Measurements from ENCODE around the gene ZNF709. TPM values are rescaled to one million over a fixed set of nuclear protein-coding genes. Genes with fewer than 3 reads are reported as not detected.

Gene ZNF709
- total RNA-seq (2022), result 1.6 and 1.7 TPM in 2 replicates
- Bru-seq, nascent RNA, result percentile 36 among the genes with signal in this experiment
- BruChase-seq, experiment 1, labeled RNA remaining after a 6-hour chase, result percentile 33 among the genes with signal in this experiment
- percentile 51 among the genes with signal in this experiment for BruChase-seq, experiment 2, labeled RNA remaining after a 2-hour chase
- long read RNA-seq, result 0 reads

DNA sequence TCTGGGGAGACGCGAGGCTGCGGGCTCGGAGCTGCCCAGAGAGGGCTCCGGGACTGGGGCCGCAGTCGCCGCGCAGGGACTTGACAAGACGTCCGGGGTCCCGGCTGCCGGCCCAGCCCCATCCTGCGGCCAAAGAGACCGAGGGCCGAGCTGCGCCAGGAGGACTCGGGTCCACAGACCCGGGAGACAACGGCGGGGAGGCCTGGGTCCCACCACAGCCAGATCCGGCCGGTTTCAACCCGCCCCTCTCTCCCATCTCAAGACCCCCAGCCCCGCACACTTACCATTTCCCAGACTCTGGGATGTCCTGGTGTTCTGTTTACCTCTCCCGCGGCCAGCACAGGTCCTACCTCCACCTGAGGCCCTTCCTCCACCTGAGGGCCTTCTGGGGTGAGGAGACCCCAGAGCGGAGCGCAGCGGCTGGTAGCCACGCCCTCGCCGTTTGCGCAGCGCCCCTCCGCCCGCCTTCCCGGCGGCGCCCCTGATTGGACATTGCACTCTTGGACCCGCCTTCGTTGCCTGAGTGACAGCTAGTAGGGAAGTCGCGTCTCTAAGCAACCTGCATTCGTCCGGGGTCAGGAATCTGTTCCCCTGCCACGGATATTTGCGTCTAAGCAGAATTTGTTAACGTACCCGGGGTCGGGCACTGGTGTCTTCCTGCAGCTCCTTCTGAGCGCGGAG, at the start of gene ZNF709:
Gene ZNF709, minus strand, starts transcription at position 446 of the 681 bp plus-strand sequence. Its CDS starts 159 bp downstream, at position 287.
- peak; percentile 84 for DNase-seq
- TF ChIP-seq, protein P1, sequence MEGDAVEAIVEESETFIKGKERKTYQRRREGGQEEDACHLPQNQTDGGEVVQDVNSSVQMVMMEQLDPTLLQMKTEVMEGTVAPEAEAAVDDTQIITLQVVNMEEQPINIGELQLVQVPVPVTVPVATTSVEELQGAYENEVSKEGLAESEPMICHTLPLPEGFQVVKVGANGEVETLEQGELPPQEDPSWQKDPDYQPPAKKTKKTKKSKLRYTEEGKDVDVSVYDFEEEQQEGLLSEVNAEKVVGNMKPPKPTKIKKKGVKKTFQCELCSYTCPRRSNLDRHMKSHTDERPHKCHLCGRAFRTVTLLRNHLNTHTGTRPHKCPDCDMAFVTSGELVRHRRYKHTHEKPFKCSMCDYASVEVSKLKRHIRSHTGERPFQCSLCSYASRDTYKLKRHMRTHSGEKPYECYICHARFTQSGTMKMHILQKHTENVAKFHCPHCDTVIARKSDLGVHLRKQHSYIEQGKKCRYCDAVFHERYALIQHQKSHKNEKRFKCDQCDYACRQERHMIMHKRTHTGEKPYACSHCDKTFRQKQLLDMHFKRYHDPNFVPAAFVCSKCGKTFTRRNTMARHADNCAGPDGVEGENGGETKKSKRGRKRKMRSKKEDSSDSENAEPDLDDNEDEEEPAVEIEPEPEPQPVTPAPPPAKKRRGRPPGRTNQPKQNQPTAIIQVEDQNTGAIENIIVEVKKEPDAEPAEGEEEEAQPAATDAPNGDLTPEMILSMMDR (IDR thresholded peaks at IDR 0.05; ENCODE audit: unreplicated experiment), result no peak
- Mint-ChIP-seq H3K36me3 (ENCODE audit: insufficient read depth, unreplicated experiment) (peaks cover 14% of the 10 kb centered on the region), H3K9me3 (ENCODE audit: low read depth, unreplicated experiment) (peaks cover 4% of the 10 kb centered on the region), H3K27ac (ENCODE audit: unreplicated experiment) (no peak within 1 kb of the TSS), H3K4me1 (ENCODE audit: low read depth, unreplicated experiment) (no peaks in the 10 kb centered on the region), H3K27me3 (ENCODE audit: unreplicated experiment) (no peaks in the 10 kb centered on the region), H3K4me3 (ENCODE audit: low read depth, unreplicated experiment) (peak within 1 kb of the TSS; percentile 96)
- no TSS peak for BruUV-seq (replicated peaks)
- intact Hi-C loops (cut with micrococcal nuclease; ENCODE audit: unreplicated experiment), result no loop called here
- CTCF ChIA-PET, result interaction anchor here (0.6 to 1.3 kb wide), 2 partner anchors 9 to 11 kb away, joined by 4 to 9 read pairs; no protein-coding TSS in a partner anchor

DNA sequence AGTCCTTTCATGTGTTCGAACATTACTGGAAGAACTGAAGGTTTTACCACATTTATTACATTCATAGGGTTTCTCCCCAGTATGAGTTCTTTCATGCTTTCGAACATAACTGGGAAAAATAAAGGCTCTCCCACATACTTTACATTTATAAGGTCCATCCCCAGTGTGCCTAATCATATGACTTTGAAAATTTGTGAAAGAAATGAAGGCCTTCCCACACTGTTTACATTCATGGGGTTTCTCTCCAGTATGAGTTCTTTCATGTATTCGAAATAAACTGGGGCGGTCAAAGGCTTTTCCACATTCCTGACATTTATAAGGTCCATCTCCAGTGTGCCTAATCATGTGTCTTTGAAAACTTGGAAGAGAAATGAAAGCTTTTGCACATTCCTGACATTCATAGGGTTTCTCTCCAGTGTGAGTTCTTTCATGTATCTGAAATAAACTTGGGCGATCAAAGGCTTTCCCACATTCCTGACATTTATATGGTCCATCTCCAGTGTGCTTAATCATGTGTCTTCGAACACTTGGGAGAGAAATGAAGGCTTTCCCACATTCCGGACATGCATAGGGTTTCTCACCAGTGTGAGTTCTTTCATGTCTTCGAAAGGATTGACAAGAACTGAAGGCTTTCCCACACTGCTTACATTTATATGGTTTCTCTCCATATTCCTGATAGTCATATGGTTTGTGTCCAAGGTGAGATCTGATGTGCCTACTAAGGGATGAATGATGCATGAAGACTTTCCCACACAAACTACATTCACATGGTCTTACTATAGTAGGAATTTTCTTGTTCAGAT, 42.6 kb upstream of the ZNF709 start:
- CTCF ChIA-PET, result no interaction called here
- peaks cover 35% of the 10 kb centered on the region for H3K36me3 Mint-ChIP-seq (ENCODE audit: insufficient read depth, unreplicated experiment)
- BruUV-seq (replicated peaks), result no TSS peak
- H3K9me3 Mint-ChIP-seq (ENCODE audit: low read depth, unreplicated experiment), result peaks cover 8% of the 10 kb centered on the region
- H3K4me1 Mint-ChIP-seq (ENCODE audit: low read depth, unreplicated experiment), result no peaks in the 10 kb centered on the region
- TF ChIP-seq, protein P1 (IDR thresholded peaks at IDR 0.05; ENCODE audit: unreplicated experiment), result no peak
- intact Hi-C loops (cut with micrococcal nuclease; ENCODE audit: unreplicated experiment), result no loop called here
- H3K4me3 Mint-ChIP-seq (ENCODE audit: low read depth, unreplicated experiment), result no peak overlapping the region
- H3K27me3 Mint-ChIP-seq (ENCODE audit: unreplicated experiment), result no peaks in the 10 kb centered on the region
- H3K27ac Mint-ChIP-seq (ENCODE audit: unreplicated experiment), result no peak overlapping the region
- DNase-seq, result no peak

DNA sequence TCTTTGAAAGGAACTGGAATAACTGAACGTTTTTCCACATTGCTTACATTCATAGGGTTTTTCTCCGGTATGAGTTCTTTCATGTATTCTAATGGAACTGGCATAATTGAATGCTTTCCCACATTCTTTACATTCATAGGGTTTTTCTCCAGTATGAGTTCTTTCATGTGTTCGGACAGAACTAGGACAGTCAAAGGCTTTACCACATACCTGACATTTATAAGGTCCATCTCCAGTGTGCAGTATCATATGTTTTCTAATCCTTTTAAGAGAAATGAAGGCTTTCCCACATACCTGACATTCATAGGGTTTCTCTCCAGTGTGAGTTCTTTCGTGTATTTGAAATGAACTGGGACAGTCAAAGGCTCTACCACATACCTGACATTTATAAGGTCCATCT, 41.9 kb upstream of the ZNF709 start:
- CTCF ChIA-PET, result no interaction called here
- no peak for DNase-seq
- TSS peak; percentile 6 for BruUV-seq (replicated peaks)
- Mint-ChIP-seq H3K9me3 (ENCODE audit: low read depth, unreplicated experiment) (peaks cover 4% of the 10 kb centered on the region), H3K36me3 (ENCODE audit: insufficient read depth, unreplicated experiment) (peaks cover 40% of the 10 kb centered on the region), H3K4me3 (ENCODE audit: low read depth, unreplicated experiment) (no peak overlapping the region), H3K27me3 (ENCODE audit: unreplicated experiment) (no peaks in the 10 kb centered on the region), H3K4me1 (ENCODE audit: low read depth, unreplicated experiment) (no peaks in the 10 kb centered on the region), H3K27ac (ENCODE audit: unreplicated experiment) (no peak overlapping the region)
- intact Hi-C loops (cut with micrococcal nuclease; ENCODE audit: unreplicated experiment), result no loop called here
- TF ChIP-seq, protein P1 (IDR thresholded peaks at IDR 0.05; ENCODE audit: unreplicated experiment), result no peak

DNA sequence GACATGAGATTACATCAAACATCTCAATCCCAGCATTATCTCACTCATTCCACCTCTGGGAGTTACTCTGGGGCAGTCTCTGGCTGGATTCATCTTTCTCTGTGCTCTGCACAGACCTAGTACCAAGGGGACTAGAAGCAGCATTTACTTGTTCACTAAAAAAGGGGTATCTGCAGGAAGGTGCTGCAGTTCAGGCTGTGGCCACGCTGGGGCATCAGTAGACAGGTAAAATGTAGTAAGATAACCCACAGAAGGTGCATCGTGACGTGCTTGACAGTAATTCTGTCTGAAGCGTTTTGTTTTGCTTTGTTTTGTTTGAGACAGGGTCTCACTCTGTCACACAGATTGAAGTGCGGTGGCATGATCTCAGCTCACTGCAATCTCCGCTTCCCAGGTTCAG, 37.4 kb upstream of the ZNF709 start:
- no peak for DNase-seq
- Mint-ChIP-seq H3K27me3 (ENCODE audit: unreplicated experiment) (no peaks in the 10 kb centered on the region), H3K27ac (ENCODE audit: unreplicated experiment) (no peak overlapping the region), H3K4me3 (ENCODE audit: low read depth, unreplicated experiment) (no peak overlapping the region), H3K36me3 (ENCODE audit: insufficient read depth, unreplicated experiment) (peaks cover 32% of the 10 kb centered on the region), H3K4me1 (ENCODE audit: low read depth, unreplicated experiment) (no peaks in the 10 kb centered on the region), H3K9me3 (ENCODE audit: low read depth, unreplicated experiment) (peaks cover 3% of the 10 kb centered on the region)
- intact Hi-C loops (cut with micrococcal nuclease; ENCODE audit: unreplicated experiment), result no loop called here
- CTCF ChIA-PET, result no interaction called here
- no TSS peak for BruUV-seq (replicated peaks)
- TF ChIP-seq, protein P1 (IDR thresholded peaks at IDR 0.05; ENCODE audit: unreplicated experiment), result no peak
